ENCODE data around the gene SCRN3. TPM values are rescaled to one million over a fixed set of nuclear protein-coding genes. Genes with fewer than 3 reads are reported as not detected.
A peak's percentile ranks its signal among the peaks of the same experiment; 100 is the strongest.

Gene SCRN3
- polyA plus RNA-seq, 1 donor from 2014 or later, result 57.1 TPM

GRCh38 chr2:174395969-174396630, 570 bp downstream of the SCRN3 start:
- TF ChIP-seq SMC3 (conservative IDR thresholded peaks at IDR 0.05; ENCODE audit: poor library complexity) (no peak), RAD21 (conservative IDR thresholded peaks at IDR 0.05) (no peak), MXI1 (conservative IDR thresholded peaks at IDR 0.05; ENCODE audit: poor library complexity, severe bottlenecking) (peak; percentile 44), CTCF (IDR thresholded peaks at IDR 0.05; ENCODE audit: poor library complexity, severe bottlenecking) (no peak), POLR2AphosphoS5 (IDR thresholded peaks at IDR 0.05) (no peak), EP300 (conservative IDR thresholded peaks at IDR 0.05; ENCODE audit: poor library complexity, severe bottlenecking) (no peak), EZH2 (IDR thresholded peaks at IDR 0.05; ENCODE audit: borderline replicate concordance, insufficient read depth, low read length, poor library complexity, severe bottlenecking) (no peak), REST (IDR thresholded peaks at IDR 0.05; ENCODE audit: borderline replicate concordance) (no peak), TAF1 (IDR thresholded peaks at IDR 0.05; ENCODE audit: low read depth) (peak; percentile 40)
- no peaks in the 10 kb centered on the region for H3K9me3 ChIP-seq (ENCODE audit: low read length)
- peak overlapping the region; percentile 87 for H3K27ac ChIP-seq (ENCODE audit: low read length)
- peak overlapping the region; percentile 94 for H2AFZ ChIP-seq (ENCODE audit: low read depth, low read length)
- peak overlapping the region; percentile 77 for H3K9ac ChIP-seq (ENCODE audit: low read length)
- H4K20me1 ChIP-seq (ENCODE audit: insufficient read depth), result no peaks in the 10 kb centered on the region
- H3K79me2 ChIP-seq (replicated peaks; ENCODE audit: insufficient read depth, low read length), result peaks cover 39% of the 10 kb centered on the region
- H3K27me3 ChIP-seq (ENCODE audit: insufficient read depth, low read depth, low read length), result no peaks in the 10 kb centered on the region
- H3K4me3 ChIP-seq (ENCODE audit: low read length), result peak overlapping the region; percentile 83
- peak overlapping the region; percentile 57 for H3K4me2 ChIP-seq (ENCODE audit: low read length)
- H3K36me3 ChIP-seq (ENCODE audit: insufficient read depth, low read length), result no peaks in the 10 kb centered on the region
- H3K9me2 ChIP-seq (ENCODE audit: insufficient read depth, low read length), result no peaks in the 10 kb centered on the region
- peaks cover 4% of the 10 kb centered on the region for H3F3A ChIP-seq (ENCODE audit: insufficient read depth, low read length, poor library complexity, severe bottlenecking)

GRCh38 chr2:174397773-174398172, 2.2 kb downstream of the SCRN3 start:
- Histone ChIP-seq H3F3A (ENCODE audit: insufficient read depth, low read length, poor library complexity, severe bottlenecking) (peaks cover 4% of the 10 kb centered on the region), H3K4me3 (ENCODE audit: low read length) (peak overlapping the region; percentile 2), H2AFZ (ENCODE audit: low read depth, low read length) (no peak overlapping the region), H3K79me2 (replicated peaks; ENCODE audit: insufficient read depth, low read length) (peaks cover 25% of the 10 kb centered on the region), H4K20me1 (ENCODE audit: insufficient read depth) (no peaks in the 10 kb centered on the region), H3K27ac (ENCODE audit: low read length) (no peak overlapping the region), H3K9me2 (ENCODE audit: insufficient read depth, low read length) (no peaks in the 10 kb centered on the region), H3K9me3 (ENCODE audit: low read length) (no peaks in the 10 kb centered on the region), H3K9ac (ENCODE audit: low read length) (no peak overlapping the region), H3K4me2 (ENCODE audit: low read length) (no peak overlapping the region), H3K27me3 (ENCODE audit: insufficient read depth, low read depth, low read length) (no peaks in the 10 kb centered on the region), H3K36me3 (ENCODE audit: insufficient read depth, low read length) (no peaks in the 10 kb centered on the region)
- TF ChIP-seq EP300 (conservative IDR thresholded peaks at IDR 0.05; ENCODE audit: poor library complexity, severe bottlenecking) (no peak), TAF1 (IDR thresholded peaks at IDR 0.05; ENCODE audit: low read depth) (no peak), EZH2 (IDR thresholded peaks at IDR 0.05; ENCODE audit: borderline replicate concordance, insufficient read depth, low read length, poor library complexity, severe bottlenecking) (no peak), MXI1 (conservative IDR thresholded peaks at IDR 0.05; ENCODE audit: poor library complexity, severe bottlenecking) (no peak), SMC3 (conservative IDR thresholded peaks at IDR 0.05; ENCODE audit: poor library complexity) (no peak), CTCF (IDR thresholded peaks at IDR 0.05; ENCODE audit: poor library complexity, severe bottlenecking) (no peak), REST (IDR thresholded peaks at IDR 0.05; ENCODE audit: borderline replicate concordance) (no peak), RAD21 (conservative IDR thresholded peaks at IDR 0.05) (no peak), POLR2AphosphoS5 (IDR thresholded peaks at IDR 0.05) (no peak)

All from neural cell (in vitro differentiated cells).